A673 (cell line): ENCODE results near the gene SLC4A4. TPM values are rescaled to one million over a fixed set of nuclear protein-coding genes. Genes with fewer than 3 reads are reported as not detected.

Experiments
- BruUV-seq: library from RNA; stranded (reverse); fragments of 400-500 nt; replicated peaks from 2 replicates; lab custom pipeline; 2021; lab: Mats Ljungman, UMichigan
- CTCF ChIA-PET: fragments of 300-600 bp; sonication (Branson Sonifier 250); formaldehyde crosslinking; loops from one replicate; lab custom pipeline; 2022; ENCODE audit warnings: antibody characterized with exemption; lab: Charles Lee
- POLR2A ChIA-PET: fragments of 300-600 bp; sonication (Branson Sonifier 250); formaldehyde crosslinking; loops from one replicate; lab custom pipeline; 2022; ENCODE audit warnings: antibody characterized with exemption; ENCODE audit not compliant: low non-redundant PET; lab: Charles Lee
- DNase-seq: peaks from one replicate; pipeline ENCODE4 v3.0.0-alpha.2; 2015; ENCODE audit warnings: low spot score
- H3K27ac ChIP-seq: fragments of 200-600 bp; sonication (generic); 2 replicates; pipeline ENCODE4 v1.5.1; 2016; ENCODE audit warnings: mixed run types, low read depth, mild to moderate bottlenecking, mixed read lengths, antibody characterized with exemption, low read length; ENCODE audit not compliant: poor library complexity, severe bottlenecking
- H3K27me3 ChIP-seq: fragments of 200-600 bp; sonication (generic); replicated peaks from 2 replicates; pipeline ENCODE4 v1.6.1; 2017; ENCODE audit warnings: mixed run types, low read depth, mild to moderate bottlenecking, mixed read lengths, antibody characterized with exemption, low read length; ENCODE audit not compliant: insufficient read depth, poor library complexity
- H3K36me3 ChIP-seq: fragments of 200-600 bp; sonication (generic); 2 replicates; pipeline ENCODE4 v1.6.1; 2016; ENCODE audit warnings: mixed run types, mild to moderate bottlenecking, mixed read lengths, antibody characterized with exemption, low read length; ENCODE audit not compliant: insufficient read depth, poor library complexity, severe bottlenecking
- H3K4me1 ChIP-seq: fragments of 200-600 bp; sonication (generic); 2 replicates; pipeline ENCODE4 v1.6.1; 2017; ENCODE audit warnings: mixed run types, mild to moderate bottlenecking, mixed read lengths, antibody characterized with exemption, low read length; ENCODE audit not compliant: insufficient read depth, poor library complexity, severe bottlenecking
- H3K4me3 ChIP-seq: fragments of 200-600 bp; sonication (generic); 2 replicates; pipeline ENCODE4 v1.5.1; 2016; ENCODE audit warnings: low read depth, mixed run types, mild to moderate bottlenecking, mixed read lengths, low read length; ENCODE audit not compliant: poor library complexity, severe bottlenecking
- H3K9me3 ChIP-seq: fragments of 200-600 bp; sonication (generic); 2 replicates; pipeline ENCODE4 v1.6.1; 2016; ENCODE audit warnings: mixed run types, low read depth, mild to moderate bottlenecking, mixed read lengths, antibody characterized with exemption, low read length; ENCODE audit not compliant: poor library complexity, severe bottlenecking
- CTCF ChIP-seq: fragments of 300-800, 200-600 bp; sonication (generic); conservative IDR thresholded peaks from 2 replicates; pipeline ENCODE4 v1.5.1; 2017; ENCODE audit warnings: low read depth, mild to moderate bottlenecking, antibody characterized with exemption, low read length, moderate library complexity, mixed read lengths
- EZH2 ChIP-seq: fragments of 200-600 bp; sonication (generic); IDR thresholded peaks from 2 replicates; pipeline ENCODE4 v1.6.1; 2017; ENCODE audit warnings: borderline replicate concordance, low read depth, mild to moderate bottlenecking, mixed read lengths, antibody characterized with exemption, low read length; ENCODE audit not compliant: poor library complexity, severe bottlenecking
- intact Hi-C: fragments of 100-400 bp; cut with micrococcal nuclease; formaldehyde crosslinking; loops from one replicate; pipeline ENCODE4 v1.10.0; 2022; ENCODE audit not compliant: unreplicated experiment
- total RNA-seq: library from RNA; stranded (reverse); gene quantifications from 2 replicates; pipeline ENCODE4 v1.2.3, GENCODE V29; 2021

SLC4A4 gene
- total RNA-seq, 1 experiment from 2014 or later: 1.2 TPM

- Histone ChIP-seq H3K27me3 (no peaks in the 10 kb centered on the region), H3K9me3 (no peaks in the 10 kb centered on the region), H3K4me3 (no peak overlapping the region), H3K27ac (no peak overlapping the region), H3K36me3 (no peaks in the 10 kb centered on the region), H3K4me1 (no peaks in the 10 kb centered on the region)
- DNase-seq: no peak
- TF ChIP-seq CTCF (no peak), EZH2 (no peak)
- ChIA-PET CTCF (no interaction called here), POLR2A (no interaction called here)
- no TSS peak for BruUV-seq
- intact Hi-C loops: no loop called here
Observed at GRCh38 chr4:71498625-71499024, 159.8 kb downstream of the SLC4A4 start.

- no peaks in the 10 kb centered on the region for H3K4me1 ChIP-seq
- intact Hi-C loops: no loop called here
- no peaks in the 10 kb centered on the region for H3K27me3 ChIP-seq
- BruUV-seq: no TSS peak
- POLR2A ChIA-PET: no interaction called here
- no peak for DNase-seq
- no peak overlapping the region for H3K27ac ChIP-seq
- H3K4me3 ChIP-seq: no peak overlapping the region
- H3K36me3 ChIP-seq: no peaks in the 10 kb centered on the region
- CTCF ChIA-PET: no interaction called here
- TF ChIP-seq EZH2 (no peak), CTCF (no peak)
- no peaks in the 10 kb centered on the region for H3K9me3 ChIP-seq
Observed at GRCh38 chr4:71501992-71502391, 163.2 kb downstream of the SLC4A4 start.

GRCh38 chr4:71518283-71518989 lies 179.6 kb downstream of the SLC4A4 start:
- POLR2A ChIA-PET: no interaction called here
- no peaks in the 10 kb centered on the region for H3K9me3 ChIP-seq
- CTCF ChIA-PET: no interaction called here
- no peak for DNase-seq
- H3K36me3 ChIP-seq: no peaks in the 10 kb centered on the region
- no peak overlapping the region for H3K4me3 ChIP-seq
- no peak overlapping the region for H3K27ac ChIP-seq
- BruUV-seq: no TSS peak
- no peak for TF ChIP-seq CTCF
- TF ChIP-seq EZH2: no peak
- intact Hi-C loops: no loop called here
- H3K27me3 ChIP-seq: no peaks in the 10 kb centered on the region
- no peaks in the 10 kb centered on the region for H3K4me1 ChIP-seq
